HepG2 (cell line): ENCODE results near the gene NOTCH2. TPM values are rescaled to one million over a fixed set of nuclear protein-coding genes. Genes with fewer than 3 reads are reported as not detected.
A peak's percentile ranks its signal among the peaks of the same experiment; 100 is the strongest.

Experiments
- ARID3A ChIP-seq: IDR thresholded peaks from 2 replicates; pipeline ENCODE4 v1.6.1; 2012; ENCODE audit warnings: low read depth, low read length, improper control_type of control experiment
- BORCS8-MEF2B ChIP-seq: sonication (generic); formaldehyde crosslinking; IDR thresholded peaks from 2 replicates; pipeline ENCODE4 v1.8.0; 2022; ENCODE audit warnings: mild to moderate bottlenecking, missing genetic modification reagents
- GATAD2A ChIP-seq: IDR thresholded peaks from 2 replicates; pipeline ENCODE4 v1.6.1; 2016
- HNF4G ChIP-seq, 2 experiments: sonication (generic) in 1 of 2; formaldehyde crosslinking in 1 of 2; IDR thresholded peaks; 2 replicates each; pipeline versions ENCODE4 v1.4.0 to v1.6.1; 2011 to 2020; ENCODE audit warnings: borderline replicate concordance in 2 of 2, low read depth in 2 of 2, mild to moderate bottlenecking in 2 of 2, low read length in 1 of 2, missing genetic modification reagents in 1 of 2, moderate library complexity in 1 of 2
- MIER3 ChIP-seq: IDR thresholded peaks from 2 replicates; pipeline ENCODE4 v1.6.1; 2016; ENCODE audit warnings: missing compliant biosample characterization, borderline replicate concordance
- MTF2 ChIP-seq: sonication (generic); formaldehyde crosslinking; IDR thresholded peaks from 2 replicates; pipeline ENCODE4 v1.5.0; 2020; ENCODE audit warnings: missing genetic modification reagents, borderline replicate concordance
- NFYC ChIP-seq: IDR thresholded peaks from 2 replicates; pipeline ENCODE4 v1.6.1; 2016; ENCODE audit warnings: missing genetic modification reagents, missing compliant biosample characterization
- PHF21A ChIP-seq: sonication (generic); formaldehyde crosslinking; IDR thresholded peaks from 2 replicates; pipeline ENCODE4 v1.5.0; 2020; ENCODE audit warnings: mild to moderate bottlenecking, missing genetic modification reagents
- PPARG ChIP-seq: conservative IDR thresholded peaks from 2 replicates; pipeline ENCODE4 v1.6.1; 2016; ENCODE audit warnings: missing biosample characterization, missing genetic modification reagents
- RXRB ChIP-seq: IDR thresholded peaks from 2 replicates; pipeline ENCODE4 v1.6.1; 2016; ENCODE audit warnings: borderline replicate concordance, missing genetic modification reagents, missing compliant biosample characterization
- SMYD3 ChIP-seq: sonication (generic); formaldehyde crosslinking; IDR thresholded peaks from 2 replicates; pipeline ENCODE4 v1.8.1; 2023; ENCODE audit warnings: mild to moderate bottlenecking, missing genetic modification reagents
- SOX6 ChIP-seq, 2 experiments: fragments of 450-650 bp in 1 of 2; sonication (generic) in 1 of 2; formaldehyde crosslinking in 1 of 2; IDR thresholded peaks; 2 replicates each; pipeline versions ENCODE4 v1.4.0 to v1.6.1; 2017 to 2020; ENCODE audit warnings: antibody characterized with exemption in 1 of 2, mild to moderate bottlenecking in 1 of 2, missing genetic modification reagents in 1 of 2
- TFAP4 ChIP-seq: sonication (generic); IDR thresholded peaks from 2 replicates; pipeline ENCODE4 v1.6.1; 2016; ENCODE audit warnings: low read depth, borderline replicate concordance
- ZBTB34 ChIP-seq: sonication (generic); formaldehyde crosslinking; IDR thresholded peaks from 2 replicates; pipeline ENCODE4 v1.8.0; 2022; ENCODE audit warnings: mild to moderate bottlenecking, missing genetic modification reagents
- ZNF24 ChIP-seq: fragments of 450-650 bp; IDR thresholded peaks from 2 replicates; pipeline ENCODE4 v1.6.1; 2017; ENCODE audit warnings: antibody characterized with exemption, mild to moderate bottlenecking
- ZNF33B ChIP-seq: sonication (generic); formaldehyde crosslinking; IDR thresholded peaks from 2 replicates; pipeline ENCODE4 v1.5.1; 2020; ENCODE audit warnings: mild to moderate bottlenecking, missing genetic modification reagents
- ZNF569 ChIP-seq: sonication (generic); formaldehyde crosslinking; IDR thresholded peaks from 2 replicates; pipeline ENCODE4 v1.5.0; 2020; ENCODE audit warnings: mild to moderate bottlenecking, missing genetic modification reagents, moderate library complexity, borderline replicate concordance
- ZNF691 ChIP-seq: sonication (generic); formaldehyde crosslinking; IDR thresholded peaks from 2 replicates; pipeline ENCODE4 v1.4.0; 2020; ENCODE audit warnings: missing genetic modification reagents, low read depth, mild to moderate bottlenecking, borderline replicate concordance
- ZNF773 ChIP-seq: sonication (generic); formaldehyde crosslinking; IDR thresholded peaks from 2 replicates; pipeline ENCODE4 v1.4.0; 2020; ENCODE audit warnings: missing genetic modification reagents, borderline replicate concordance
- ZNF790 ChIP-seq: sonication (generic); formaldehyde crosslinking; IDR thresholded peaks from 2 replicates; pipeline ENCODE4 v1.8.0; 2022; ENCODE audit warnings: missing genetic modification reagents, mild to moderate bottlenecking, borderline replicate concordance
- polyA plus RNA-seq, 8 experiments: library from polyadenylated mRNA; depleted of rRNA in 3 of 8; stranded (reverse) in 7 of 8; unstranded in 1 of 8; fragments of >200 nt; fragmentation: Illumina TruSeq in 4 of 8; extraction: Trizol in 4 of 8; gene quantifications; 2 replicates each; pipeline versions ENCODE4 v1.2.1 to v1.2.3, GENCODE V29; 2011 to 2016; ENCODE audit warnings: low read depth in 4 of 8, missing spikeins in 1 of 8, mixed read lengths in 1 of 8; ENCODE audit not compliant: insufficient read depth in 1 of 8
- total RNA-seq, 5 experiments: library from RNA; depleted of rRNA; stranded (reverse); fragments of >200 nt; fragmentation: Illumina TruSeq; extraction: Trizol; gene quantifications; 2 replicates each; pipeline ENCODE4 v1.2.3, GENCODE V29; 2016; ENCODE audit warnings: low read depth in 1 of 5
- TF ChIP-seq, protein P1 (sequence below): IDR thresholded peaks from 2 replicates; pipeline ENCODE4 v1.6.1; 2016; ENCODE audit warnings: missing biosample characterization, missing genetic modification reagents, low read depth

Gene NOTCH2
- total and polyA plus RNA-seq, 2 of the 13 experiments (the other 11 are each of a cell fraction or from before 2014, with no cell fraction given), result 4.0 to 11.4 TPM

DNA sequence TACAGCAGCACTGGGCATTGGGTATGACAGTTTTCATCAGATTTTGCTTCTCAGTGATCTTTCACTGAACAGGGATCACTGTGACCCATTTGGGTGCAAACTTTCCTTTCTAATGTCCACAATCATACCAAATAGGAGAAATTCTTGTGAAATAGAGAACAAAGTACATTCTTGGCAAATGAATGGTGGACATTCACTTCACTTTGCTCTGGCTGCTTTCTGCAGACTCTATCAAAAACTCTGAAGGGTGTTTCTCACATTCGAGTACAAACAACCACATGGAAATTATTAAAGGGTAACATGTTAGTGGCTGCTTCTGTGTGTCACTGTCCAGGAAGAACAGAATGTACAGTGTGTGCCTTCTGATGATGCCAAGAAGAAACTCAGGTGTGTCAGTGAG, 111.2 kb downstream of the NOTCH2 start (continued):
- no peak for TF ChIP-seq SOX6 (IDR thresholded peaks at IDR 0.05)
- TF ChIP-seq SOX6 (CRISPR knock-in tag; IDR thresholded peaks at IDR 0.05), result peak; percentile 40
- TF ChIP-seq, protein P1, sequence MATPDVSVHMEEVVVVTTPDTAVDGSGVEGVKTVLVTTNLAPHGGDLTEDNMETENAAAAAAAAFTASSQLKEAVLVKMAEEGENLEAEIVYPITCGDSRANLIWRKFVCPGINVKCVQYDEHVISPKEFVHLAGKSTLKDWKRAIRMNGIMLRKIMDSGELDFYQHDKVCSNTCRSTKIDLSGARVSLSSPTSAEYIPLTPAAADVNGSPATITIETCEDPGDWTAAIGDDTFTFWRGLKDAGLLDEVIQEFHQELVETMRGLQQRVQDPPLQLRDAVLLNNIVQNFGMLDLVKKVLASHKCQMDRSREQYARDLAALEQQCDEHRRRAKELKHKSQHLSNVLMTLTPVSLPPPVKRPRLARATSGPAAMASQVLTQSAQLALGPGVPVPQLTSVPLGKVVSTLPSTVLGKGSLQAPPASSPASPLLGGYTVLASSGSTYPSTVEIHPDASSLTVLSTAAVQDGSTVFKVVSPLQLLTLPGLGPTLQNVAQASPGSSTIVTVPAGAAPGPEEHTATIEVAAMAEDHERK (CRISPR knock-in tag), result no peak
- TF ChIP-seq NFYC (CRISPR knock-in tag), result no peak
- TF ChIP-seq HNF4G (IDR thresholded peaks at IDR 0.05; ENCODE audit: borderline replicate concordance, low read depth, low read length), result peak; percentile 60; the same call in 1 of the 2 replicates
- peak; percentile 50; the same call in 1 of the 2 replicates for TF ChIP-seq HNF4G (CRISPR knock-in tag; IDR thresholded peaks at IDR 0.05; ENCODE audit: borderline replicate concordance, low read depth)
- no peak for TF ChIP-seq BORCS8-MEF2B
- TF ChIP-seq ZNF790 (CRISPR knock-in tag), result no peak
- no peak for TF ChIP-seq ZNF691 (CRISPR knock-in tag)
- TF ChIP-seq ARID3A, result peak; percentile 49; the same call in 1 of the 2 replicates
- TF ChIP-seq ZNF33B (CRISPR knock-in tag), result no peak
- peak; percentile 32; the same call in 1 of the 2 replicates for TF ChIP-seq RXRB (CRISPR knock-in tag)
- peak; percentile 90; the same call in 1 of the 2 replicates for TF ChIP-seq ZBTB34 (CRISPR knock-in tag)
- no peak for TF ChIP-seq PPARG (CRISPR knock-in tag)
- peak; percentile 62; the same call in 1 of the 2 replicates for TF ChIP-seq PHF21A
- no peak for TF ChIP-seq ZNF773 (CRISPR knock-in tag)
- no peak for TF ChIP-seq SMYD3 (CRISPR knock-in tag)
- TF ChIP-seq TFAP4, result no peak
- peak; percentile 46; the same call in 1 of the 2 replicates for TF ChIP-seq ZNF24
- no peak for TF ChIP-seq MTF2 (CRISPR knock-in tag)
- TF ChIP-seq MIER3 (CRISPR knock-in tag), result no peak
- peak; percentile 53; the same call in 1 of the 2 replicates for TF ChIP-seq GATAD2A (CRISPR knock-in tag)
- no peak for TF ChIP-seq ZNF569
